Endometrial microvascular endothelial cells (primary cell): ENCODE data around the gene AGRP. TPM values are rescaled to one million over a fixed set of nuclear protein-coding genes. Genes with fewer than 3 reads are reported as not detected.

ENCODE experiments used
- in situ Hi-C: cut with HindIII; loops from 2 replicates; pipeline ENCODE4 v1.10.0; 2017; ENCODE audit warnings: low sequenced_read_pairs, low pct_unique_long_range_greater_than_20kb; ENCODE audit errors: inconsistent ontology term
- total RNA-seq: library from RNA; depleted of rRNA; stranded (reverse); fragments of >200 nt; gene quantifications from one replicate; pipeline ENCODE4 v1.2.3, GENCODE V29; 2015; ENCODE audit errors: inconsistent ontology term

Gene AGRP
- total RNA-seq, 1 donor from 2014 or later: not detected

DNA sequence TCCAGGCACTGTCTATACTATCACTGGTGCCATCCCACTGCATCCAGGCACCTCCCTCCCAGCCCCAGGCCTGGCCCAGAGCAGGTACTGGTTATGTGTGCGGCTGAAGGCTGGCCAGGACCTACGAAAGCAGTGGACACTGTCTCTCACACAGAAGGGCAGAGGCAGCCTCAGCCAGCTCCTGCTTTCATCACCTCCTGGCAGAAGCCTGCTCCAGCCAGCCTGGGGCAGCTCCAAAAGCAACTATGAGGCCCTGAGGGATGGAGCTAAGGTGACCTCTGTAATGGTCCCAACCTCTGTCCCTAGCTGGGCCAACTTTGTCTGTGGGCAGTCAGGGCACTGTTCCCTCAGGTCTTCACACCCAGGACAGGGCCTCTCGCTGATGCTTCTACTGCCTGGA is 33.6 kb downstream of the AGRP start:
- in situ Hi-C loops: loop anchor here (10.0 kb wide), 1 partner anchor 65 kb away; no protein-coding TSS in a partner anchor

DNA sequence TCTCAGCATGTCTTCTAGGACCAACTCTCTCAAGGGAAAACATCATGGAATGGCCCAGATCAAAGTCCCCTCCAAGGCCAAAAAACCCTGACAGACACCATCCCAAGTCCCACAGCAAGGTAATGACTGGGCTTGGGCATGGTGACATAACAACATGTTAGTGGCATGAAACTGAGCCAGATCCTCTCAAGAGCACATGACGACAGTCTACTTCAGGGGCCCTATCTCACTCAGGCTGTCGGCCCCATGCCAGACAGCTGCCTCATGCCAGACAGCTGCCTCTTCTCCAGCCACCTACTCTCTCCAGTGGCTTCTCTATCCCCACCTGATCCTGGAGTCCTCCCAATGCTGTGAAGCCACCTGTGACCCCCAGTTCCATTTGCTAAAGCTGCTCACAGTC is 34.0 kb downstream of the AGRP start:
- in situ Hi-C loops: loop anchor here (10.0 kb wide), 1 partner anchor 65 kb away; no protein-coding TSS in a partner anchor

DNA sequence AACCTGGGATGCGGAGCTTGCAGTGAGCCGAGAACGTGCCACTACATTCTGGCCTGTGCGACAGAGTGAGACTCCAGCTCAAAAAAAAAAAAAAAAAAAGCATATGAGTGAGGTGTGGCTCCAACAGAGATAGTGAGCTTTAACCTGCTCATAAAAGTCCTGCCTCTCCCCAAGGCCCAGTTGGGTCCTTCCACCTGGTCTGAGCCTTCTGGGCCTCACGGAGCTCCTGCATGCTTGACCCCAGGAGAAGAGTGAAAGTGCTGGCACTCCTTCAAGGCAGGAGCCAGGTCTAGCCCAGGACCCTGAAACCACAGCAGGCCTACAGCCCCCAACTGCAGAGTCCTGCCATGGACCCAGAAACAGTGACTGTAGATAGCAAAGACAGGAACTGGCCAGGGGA is 34.8 kb downstream of the AGRP start:
- in situ Hi-C loops: loop anchor here (10.0 kb wide), 1 partner anchor 64 kb away; no protein-coding TSS in a partner anchor

- in situ Hi-C loops: loop anchor here (10.0 kb wide), 1 partner anchor 63 kb away; no protein-coding TSS in a partner anchor
Observed at GRCh38 chr16:67447508-67448076, 35.8 kb downstream of the AGRP start.

DNA sequence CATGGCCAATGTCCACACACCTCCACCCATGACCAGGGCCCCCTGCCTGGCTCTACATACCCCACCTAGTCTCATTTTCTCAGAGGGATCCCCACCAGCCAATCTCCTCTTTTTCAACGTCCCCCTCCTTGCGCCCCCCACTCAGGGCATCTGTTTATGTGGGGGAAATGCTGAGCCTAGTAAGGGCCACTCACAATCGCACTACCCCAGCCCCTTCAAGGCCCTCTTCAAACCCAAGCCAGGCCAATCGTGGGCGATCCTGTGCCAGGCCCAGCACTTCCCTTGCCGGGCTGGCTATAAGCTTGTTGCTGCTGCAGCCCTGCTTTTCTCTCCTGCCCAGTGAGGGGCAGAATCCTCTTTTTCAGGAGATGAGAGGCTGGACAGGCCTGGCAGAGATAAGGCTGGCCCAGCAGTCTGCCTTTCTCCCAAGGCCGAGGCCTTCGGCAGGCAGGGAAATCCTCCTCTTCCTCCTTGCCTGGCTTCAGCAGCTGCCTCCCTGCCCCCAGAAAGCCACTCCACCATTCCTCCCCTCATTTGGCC is 36.3 kb downstream of the AGRP start:
- in situ Hi-C loops: loop anchor here (10.0 kb wide), 1 partner anchor 62 kb away; no protein-coding TSS in a partner anchor

GRCh38 chr16:67445913-67446907 is 37.1 kb downstream of the AGRP start:
- in situ Hi-C loops: loop anchor here (10.0 kb wide), 1 partner anchor 61 kb away; no protein-coding TSS in a partner anchor

DNA sequence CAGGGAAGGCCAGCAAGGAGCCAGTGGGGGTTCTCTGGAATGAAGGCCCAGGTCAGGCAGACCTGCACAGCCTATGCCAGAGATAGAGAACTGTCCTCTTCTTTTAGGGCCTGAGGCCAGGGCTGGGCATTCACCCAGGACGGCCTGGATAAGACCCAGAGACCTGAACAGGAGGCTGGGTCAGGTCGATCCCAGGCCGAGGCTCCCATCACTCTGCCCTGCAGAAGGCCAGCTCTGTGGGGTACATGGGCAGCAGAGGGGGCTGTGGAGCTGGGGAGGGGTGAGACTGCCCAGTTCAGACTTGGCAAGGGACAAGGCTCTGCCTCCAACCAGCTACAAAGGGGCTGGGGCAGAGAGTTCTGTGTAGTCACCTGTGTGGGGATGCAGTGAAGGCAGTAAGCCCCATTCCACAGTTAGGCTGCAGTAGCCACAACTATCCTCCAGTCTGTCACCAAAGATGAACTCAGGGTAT is 37.9 kb downstream of the AGRP start:
- in situ Hi-C loops: loop anchor here (10.0 kb wide), 1 partner anchor 61 kb away; no protein-coding TSS in a partner anchor

- in situ Hi-C loops: loop anchor here (10.0 kb wide), 1 partner anchor 60 kb away; no protein-coding TSS in a partner anchor
Observed at GRCh38 chr16:67445126-67445426, 38.3 kb downstream of the AGRP start.

DNA sequence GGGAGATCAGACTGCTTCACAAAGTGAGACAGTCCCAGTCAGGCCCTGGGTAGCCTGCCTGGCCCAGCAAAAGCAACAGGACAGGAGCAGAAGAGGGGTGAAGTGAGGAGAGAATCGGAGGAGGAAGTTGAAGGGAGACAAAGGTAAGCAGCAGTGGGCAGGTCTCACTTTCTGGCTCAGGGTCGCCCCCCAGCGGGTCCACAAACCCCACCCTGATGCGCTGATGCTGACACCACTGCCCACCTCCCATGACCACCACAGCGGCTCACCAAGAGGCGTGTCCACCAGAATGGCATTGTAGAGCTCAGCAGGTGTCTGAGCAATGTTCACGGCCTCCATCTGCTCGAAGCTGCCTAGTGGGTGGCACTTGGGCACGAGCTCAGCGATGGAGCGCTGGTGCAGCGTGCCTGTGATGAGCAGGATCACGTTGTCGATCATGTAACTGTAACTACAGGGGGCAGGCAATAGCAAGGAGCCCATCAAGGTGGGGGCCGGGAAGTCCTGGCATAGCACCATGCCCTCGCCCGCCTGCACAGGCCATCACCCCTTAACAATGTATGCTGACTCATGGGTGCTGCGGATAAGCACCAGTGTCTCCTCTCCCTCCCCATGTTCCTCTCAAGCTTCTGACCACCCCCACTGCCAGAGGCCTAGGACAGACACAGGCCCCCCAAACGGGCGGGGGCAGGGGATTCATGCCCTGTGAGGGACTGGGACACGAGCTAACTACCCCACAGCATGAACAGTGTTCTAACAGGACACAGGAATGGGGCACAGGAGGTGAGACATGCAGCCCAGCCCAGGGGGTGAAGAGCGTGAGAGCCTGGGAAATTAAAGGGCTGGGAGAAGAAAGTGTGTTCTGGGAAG is 38.9 kb downstream of the AGRP start:
- in situ Hi-C loops: loop anchor here (10.0 kb wide), 1 partner anchor 60 kb away; no protein-coding TSS in a partner anchor

DNA sequence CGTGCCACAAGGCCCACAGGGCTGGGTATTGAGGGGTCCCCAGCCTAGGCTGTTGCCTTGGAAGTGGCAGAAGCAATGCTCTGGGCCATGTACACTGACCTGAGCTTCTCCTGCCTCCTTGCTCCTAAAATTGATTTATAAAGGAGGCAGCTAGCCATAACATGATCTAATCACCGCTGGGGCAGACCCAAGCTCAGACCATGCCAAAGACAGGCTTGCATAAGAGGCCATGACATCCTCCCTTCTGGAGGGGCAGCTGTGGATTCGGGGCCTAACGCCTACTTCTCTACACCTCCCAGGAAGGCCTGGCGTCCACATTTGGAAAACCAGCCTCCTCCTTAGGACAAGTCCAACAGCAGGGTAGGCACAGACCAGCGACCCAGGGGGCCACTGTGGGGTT is 40.1 kb downstream of the AGRP start:
- in situ Hi-C loops: loop anchor here (10.0 kb wide), 1 partner anchor 58 kb away; no protein-coding TSS in a partner anchor

DNA sequence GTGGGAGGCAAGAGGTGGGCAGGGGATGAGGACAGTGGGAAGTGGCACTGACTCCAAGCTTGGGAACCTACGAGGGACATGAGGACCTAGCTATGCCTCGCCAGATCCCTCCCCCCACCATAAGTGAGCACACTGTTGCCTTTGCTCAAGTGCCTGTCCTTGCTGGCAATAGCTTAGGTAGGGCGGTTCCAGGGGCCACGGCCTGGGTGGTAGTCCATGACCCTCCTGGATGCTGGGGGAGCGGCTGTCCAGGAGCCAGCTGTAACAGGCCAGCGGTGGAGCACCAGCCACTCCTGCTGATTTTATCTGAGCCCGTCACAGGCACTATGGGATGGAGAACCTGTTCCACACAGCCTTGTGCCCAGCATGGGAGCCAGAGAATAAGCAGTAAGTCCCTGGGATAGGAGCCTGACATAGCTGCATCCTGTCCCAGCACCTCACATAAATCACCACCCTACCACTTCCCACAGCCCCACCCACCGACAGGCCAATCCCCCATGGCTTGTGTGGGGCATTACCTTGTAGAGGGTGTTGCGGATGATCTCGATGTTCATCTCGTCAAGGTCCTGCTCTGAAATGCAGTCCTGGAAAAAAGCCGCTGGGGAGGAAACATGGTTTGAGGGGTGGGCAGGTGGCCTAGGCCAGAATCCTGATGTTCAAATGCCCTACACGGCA is 40.6 kb downstream of the AGRP start:
- in situ Hi-C loops: loop anchor here (10.0 kb wide), 1 partner anchor 58 kb away; no protein-coding TSS in a partner anchor

DNA sequence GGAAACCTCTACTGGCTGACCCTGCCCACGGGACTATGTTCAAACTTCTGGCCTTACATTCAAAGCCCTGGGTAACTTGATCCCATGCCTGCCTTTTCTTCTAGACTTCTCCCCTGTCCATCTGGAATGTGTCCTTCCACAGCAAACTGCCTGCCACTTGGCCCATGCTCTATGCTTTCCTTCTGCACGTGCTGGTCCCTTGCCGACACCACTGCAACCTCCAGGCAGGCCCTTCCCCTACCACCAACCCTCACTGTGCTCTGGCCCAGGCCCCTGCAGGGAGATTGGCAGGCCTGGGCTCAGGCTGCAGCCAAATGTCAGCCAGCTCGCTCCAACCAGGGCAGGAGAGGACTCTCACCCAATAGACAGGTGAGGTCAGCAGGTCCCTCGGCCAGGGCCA is 41.4 kb downstream of the AGRP start:
- in situ Hi-C loops: loop anchor here (10.0 kb wide), 1 partner anchor 57 kb away; no protein-coding TSS in a partner anchor

DNA sequence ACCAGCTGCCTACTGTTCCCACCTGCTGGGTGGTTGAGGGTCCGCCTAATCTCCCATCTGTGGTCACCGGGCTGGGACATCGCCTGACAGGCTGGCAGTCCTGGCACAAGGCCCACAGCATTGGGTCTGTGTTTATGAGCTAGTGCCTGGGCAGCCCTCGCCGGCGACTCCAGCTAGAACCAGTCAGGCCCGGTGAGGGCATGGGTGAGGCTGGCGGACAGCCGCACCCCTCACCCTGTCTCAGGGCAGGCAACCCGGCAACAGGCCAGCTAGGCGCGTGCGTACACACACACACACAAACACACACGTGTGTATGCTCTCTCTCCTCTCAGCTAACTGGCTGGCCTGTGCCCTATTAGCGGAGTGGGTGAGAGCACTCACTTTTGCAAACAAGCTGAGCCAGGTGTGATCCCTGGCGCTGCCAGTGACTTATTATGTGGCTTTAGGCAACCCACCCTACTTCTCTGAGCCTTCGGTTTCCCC is 42.0 kb downstream of the AGRP start:
- in situ Hi-C loops: loop anchor here (10.0 kb wide), 1 partner anchor 57 kb away; no protein-coding TSS in a partner anchor

DNA sequence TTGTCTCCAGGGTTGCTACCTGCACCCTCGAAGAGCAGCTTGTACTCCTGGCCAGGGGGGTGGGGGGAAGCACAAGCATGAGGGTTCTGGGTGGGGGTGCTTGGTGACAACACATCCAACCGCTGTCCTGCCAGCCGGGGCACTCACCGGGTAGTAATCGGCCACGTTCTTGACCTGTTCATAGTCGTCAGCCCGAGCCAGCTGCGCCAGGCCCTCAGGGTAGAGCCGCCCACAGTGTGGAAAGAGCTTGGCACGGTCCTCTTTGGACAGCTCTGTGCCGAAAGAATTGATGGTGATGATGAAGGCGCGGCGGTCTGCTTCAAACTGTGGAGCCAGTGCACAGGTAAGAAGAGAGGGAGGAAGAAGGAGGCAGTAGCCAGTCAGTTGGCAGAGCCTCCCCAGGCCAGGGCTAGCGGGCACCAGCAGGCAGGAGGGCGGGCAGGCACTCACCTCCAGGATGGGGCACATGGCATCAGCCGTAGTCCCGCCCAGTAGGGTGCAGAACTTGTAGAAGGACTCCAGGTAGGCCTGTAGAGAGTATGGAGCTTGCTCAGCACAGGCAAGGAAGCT is 44.4 kb downstream of the AGRP start:
- in situ Hi-C loops: no loop called here

GRCh38 chr16:67438098-67438791 is 45.1 kb downstream of the AGRP start:
- in situ Hi-C loops: no loop called here

DNA sequence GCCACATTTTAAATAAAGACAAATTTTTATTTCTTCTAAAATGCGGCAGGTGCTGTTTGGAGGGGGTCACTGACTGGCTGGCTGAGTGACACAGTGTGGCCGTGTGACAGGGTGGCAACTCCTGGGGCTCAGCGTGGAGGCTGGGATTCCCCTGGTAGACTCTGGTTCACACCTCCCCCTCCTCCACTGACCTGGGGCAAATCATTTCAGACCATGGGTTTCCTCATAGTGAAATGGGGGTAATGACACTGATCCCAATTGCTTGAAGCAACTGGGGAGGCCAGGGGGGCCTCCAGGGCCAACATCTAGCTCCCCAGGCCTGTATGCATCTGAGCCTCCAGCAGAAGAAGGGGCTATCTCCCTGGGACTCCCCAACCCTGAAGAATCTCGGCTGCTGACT is 45.8 kb downstream of the AGRP start:
- in situ Hi-C loops: no loop called here
